HG02981 (cell line): ENCODE data around the gene GNPTAB.
"Not testable (repeated sequence)": the region's sequence is repeated elsewhere in the genome, so short reads cannot be mapped to it uniquely, and the experiment has no call there.

Experiments used
- ATAC-seq: cut with Tn5 transposase; IDR thresholded peaks from one replicate; pipeline ENCODE4 v1.9.1; 2021; ENCODE audit warnings: mild to moderate bottlenecking, moderate library complexity; ENCODE audit not compliant: unreplicated experiment

GNPTAB gene

DNA sequence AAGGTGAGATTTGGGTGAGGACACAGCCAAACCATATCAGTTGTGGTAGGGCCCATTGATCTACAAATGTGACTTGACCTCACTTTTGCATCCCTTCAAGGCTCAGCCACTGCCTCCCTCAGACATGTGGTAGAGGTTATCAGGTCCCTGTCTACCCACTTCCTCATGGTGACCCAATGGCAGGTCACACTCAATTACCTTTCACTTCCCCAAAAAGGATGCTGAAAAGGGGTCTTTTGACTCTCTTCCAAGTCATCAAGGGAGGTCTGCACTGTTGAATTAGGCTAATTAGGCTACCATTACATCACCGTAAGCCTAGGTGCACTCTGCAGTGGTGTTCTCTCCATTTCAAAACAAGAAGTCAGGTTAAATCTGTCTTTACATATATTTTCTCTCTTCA is 24.0 kb upstream of the GNPTAB start:
- peak; percentile 58 for ATAC-seq

DNA sequence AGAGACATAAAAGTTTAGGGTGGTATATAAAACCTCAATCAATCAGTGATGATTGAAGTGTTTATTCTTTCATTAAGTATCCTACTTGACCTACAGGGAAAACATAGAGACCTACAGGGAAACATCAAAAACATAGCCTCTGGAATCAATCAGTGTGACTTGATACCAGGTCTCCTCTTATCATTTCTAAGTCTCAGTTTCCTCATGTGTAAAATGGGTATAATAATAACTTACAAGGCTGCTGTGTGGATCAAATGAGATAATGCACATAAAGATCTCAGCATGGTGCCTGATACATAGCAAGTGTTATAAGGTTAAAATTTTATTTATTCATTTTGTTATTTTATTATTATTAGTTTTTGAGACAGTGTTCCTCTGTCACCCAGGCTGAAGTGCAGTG is 22.2 kb upstream of the GNPTAB start:
- ATAC-seq = no peak

DNA sequence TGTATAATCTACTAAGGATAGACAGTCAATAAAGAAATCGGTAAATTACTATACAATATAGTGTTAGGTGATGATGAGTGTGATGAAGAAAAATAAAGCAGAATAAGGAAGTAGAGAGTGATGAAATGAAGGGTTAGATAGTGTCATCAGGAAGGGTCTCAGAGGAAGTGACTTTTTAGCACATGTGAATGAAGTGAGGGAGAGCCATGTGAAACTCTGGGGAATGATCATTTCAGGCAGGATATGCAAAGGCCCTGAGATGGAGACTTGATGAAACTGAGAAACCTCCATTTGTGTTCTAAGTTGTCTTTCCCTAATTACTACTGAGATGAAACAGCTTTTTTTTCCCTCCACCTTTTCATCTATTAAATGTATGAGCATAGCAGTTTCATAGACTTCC is 19.4 kb upstream of the GNPTAB start:
- peak; percentile 33 for ATAC-seq

DNA sequence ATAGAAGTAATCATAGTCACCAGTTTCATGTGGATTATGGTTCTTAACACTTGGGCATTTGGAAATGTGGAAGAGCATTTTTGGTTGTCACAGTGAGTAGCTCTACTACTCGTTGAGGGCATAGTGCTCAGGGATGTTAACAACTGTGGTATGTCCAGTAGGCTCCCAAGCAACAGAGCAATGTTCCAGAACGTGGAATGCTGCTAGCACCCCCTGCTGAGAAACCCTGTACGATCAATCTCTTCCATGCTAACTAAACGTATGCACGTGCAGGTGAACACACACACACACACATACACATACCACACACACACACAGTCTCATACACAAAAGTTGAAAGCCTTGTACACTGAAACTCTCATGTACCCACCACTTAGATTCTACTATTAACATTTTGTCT is 16.6 kb upstream of the GNPTAB start:
- no peak for ATAC-seq

DNA sequence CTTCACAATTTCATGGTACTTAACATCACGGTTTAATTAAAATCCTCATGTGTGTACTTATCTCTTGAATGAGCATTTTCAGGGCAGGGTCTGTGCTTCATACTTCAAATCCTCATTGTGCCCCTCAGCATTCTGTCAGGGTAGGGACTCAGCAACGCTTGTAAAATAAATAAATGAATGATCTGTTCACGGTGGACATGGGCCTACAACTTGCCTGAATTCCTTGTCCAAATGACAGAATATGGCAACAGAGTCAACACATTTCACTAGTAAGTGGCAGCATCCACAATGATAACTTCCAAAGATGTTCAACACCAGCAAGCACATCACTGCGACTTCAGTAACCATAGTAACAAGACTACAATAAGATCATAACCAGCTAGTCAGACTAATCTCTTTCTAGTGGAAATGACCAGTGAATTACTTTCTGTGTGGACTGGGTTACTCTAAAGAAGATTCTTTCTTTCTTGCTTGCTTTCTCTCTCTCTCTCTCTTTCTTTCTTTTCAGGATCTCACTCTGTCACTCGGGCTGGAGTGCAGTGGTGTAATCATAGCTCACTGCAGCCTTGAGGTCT is 14.5 kb upstream of the GNPTAB start:
- ATAC-seq = no peak

DNA sequence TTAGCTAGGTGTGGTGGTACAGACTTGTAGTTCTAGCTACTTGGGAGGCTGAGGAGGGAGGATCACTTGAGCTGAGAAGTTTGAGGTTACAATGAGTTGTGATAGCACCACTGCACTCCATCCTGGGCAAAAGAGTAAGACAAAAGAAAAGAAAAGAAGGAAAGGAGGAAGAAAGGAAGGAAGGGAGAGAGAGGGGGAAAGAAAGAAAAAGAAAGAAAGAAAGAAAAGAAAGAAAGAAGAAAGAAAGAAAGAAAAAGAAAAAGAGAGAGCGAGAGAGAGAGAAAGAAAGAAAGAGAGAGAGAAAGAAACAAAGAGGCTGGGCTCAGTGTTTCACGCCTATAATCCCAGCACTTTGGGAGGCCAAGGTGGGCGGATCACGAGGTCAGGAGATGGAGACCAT is 10.3 kb upstream of the GNPTAB start:
- ATAC-seq = no peak

DNA sequence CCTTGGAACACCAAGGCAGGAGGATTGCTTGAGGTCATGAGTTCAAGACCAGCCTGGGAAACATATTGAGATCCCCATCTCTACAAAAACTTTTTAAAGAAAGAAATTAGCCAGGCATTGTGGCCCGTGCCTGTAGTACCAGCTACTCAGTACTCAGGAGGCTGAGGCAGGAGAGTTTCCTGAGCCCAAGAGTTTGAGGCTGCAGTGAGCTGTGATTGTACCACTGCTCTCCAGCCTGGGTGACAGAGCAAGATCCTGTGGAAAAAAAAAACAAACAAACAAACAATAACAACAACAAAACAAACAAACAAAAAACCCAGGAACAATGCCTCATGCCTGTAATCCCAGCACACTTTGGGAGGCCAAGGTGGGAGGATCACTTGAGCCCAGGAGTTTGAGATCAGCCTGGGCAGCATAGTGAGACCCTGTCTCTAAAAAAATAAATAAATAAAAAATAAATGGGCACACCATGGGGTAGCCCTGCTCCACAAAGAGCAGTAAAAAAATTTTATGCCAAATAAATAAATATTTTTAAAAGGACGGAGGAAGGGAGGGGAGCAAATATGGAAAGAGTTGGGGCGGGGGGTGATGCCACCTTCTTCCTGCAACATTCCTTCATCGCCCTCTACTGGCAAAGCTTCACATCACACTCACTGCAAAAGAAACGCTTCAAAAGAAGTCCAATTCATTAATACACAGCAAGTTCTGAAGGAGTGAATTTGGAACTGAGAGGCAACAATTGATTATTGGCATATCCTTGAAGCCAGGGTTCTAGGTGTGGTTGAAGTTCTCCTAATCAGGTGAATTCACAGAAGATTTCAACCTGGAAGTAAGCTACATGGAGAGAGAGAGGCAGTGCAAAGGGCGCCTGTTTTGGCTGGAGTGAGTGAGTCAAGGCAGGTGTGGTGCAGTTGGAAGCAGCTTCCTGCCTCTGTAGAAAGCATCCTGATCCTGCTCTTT is 8.8 kb upstream of the GNPTAB start:
- ATAC-seq = no peak

DNA sequence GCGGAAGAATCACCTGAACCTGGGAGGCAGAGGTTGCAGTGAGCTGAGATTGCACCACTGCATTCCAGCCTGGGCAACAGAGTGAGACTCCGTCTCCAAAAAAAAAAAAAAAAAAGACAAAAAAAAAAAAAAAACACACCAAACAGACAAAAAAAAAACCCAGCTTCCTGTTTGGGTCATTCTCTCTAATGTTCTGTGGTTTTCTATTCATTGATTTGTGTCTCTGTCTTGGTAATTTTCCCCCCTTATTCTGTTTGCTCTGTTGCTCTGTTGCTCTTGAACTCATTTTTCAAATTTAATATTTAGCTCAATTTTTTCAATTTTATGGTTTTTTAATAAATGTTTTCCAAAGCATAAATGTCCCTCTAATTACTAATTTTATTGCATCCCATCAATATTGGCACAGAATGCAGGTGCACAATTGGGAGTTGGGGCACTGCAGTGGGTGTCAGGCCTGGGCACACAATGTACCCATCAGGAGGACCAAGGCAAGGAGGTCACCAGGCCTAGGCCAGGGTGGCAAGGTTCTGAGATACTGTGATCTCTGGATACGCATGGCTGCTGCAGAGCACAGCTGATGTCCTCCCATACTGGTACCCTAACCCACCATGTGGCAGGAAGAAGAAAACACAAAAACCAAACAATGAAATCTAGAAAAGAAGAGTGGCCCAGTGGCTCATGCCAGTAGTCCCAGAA is 8.0 kb upstream of the GNPTAB start:
- peak; percentile 63 for ATAC-seq

DNA sequence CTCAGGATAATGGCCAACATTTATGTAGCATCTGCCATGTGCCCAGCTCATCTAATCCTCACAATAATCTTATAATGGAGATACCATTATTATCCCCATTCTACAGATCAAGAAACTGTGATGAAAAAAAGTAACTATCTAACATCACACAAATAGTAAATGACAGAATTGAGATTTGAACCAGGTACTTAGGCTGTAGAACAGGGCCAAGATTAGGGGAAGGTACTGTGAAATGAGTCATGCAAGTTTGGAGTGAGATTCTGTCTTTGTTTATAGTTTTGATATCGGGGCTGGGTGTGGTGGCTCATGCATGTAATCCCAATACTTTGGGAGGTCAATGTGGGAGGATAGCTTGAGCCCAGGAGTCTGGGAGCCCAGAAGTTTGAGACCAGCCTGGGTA is 1.3 kb upstream of the GNPTAB start:
- no peak for ATAC-seq

DNA sequence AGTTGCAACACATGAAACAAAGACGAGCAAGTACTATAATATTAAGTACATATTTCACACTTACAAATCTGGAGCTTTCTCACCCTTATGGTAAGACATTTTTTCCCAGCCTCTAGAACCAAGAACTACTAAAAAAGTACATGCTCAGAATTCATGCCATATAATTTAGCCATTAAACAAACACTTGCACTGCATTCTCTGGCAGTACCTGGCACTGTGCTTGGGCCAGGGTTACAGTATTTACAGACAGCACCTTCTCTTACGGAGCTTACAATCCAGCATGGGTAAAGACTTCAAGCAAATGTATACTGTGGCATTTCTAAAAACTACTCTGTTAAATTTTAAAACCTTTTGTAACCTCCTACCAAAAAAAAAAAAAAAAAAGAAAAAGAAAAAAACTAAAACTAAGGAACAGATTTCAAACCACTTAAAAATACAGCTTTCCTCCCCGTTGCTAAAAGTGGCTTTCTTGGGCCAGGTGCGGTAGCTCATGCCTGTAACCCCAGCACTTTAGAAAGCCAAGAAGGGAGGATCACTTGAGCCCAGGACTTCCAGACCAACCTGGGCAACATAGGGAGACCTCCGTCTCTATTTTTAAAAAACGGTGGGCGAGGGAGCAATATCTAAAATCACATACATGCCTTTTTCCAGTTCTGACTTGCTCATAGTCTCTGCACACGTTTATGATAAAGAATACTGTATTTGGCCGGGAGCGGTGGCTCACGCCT is 956 bp downstream of the GNPTAB start:
- no peak for ATAC-seq

DNA sequence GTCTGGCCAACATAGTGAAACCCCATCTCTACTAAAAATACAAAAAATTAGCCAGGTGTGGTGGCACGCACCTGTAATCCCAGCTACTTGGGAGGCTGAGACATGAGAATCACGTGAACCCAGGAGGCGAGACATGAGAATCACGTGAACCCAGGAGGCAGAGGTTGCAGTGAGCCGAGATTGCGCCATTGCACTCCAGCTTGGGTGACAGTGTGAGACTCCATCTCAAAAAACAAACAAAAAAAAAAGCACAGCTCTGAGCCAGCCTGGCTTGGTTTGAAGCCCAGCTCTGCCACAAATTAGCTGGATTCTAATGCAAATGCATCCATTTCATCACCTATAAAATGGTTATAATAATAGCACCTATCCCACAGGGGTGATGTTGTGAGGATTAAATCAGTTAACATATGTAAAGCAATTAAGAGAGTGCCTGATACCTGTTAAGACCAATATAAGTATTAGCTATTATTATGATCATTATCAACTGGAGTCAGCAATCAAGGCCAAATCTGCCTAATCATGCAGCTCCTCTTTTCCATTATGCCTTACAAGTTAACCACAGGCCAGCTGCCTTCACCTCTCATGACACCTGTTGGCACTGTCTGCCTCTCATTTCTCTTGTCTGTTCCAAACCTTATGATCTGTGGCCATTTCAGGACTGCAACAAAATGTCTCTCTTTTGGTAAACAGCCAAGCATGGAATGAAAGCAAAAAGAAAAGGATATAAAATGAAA is 2.1 kb downstream of the GNPTAB start:
- no peak for ATAC-seq

DNA sequence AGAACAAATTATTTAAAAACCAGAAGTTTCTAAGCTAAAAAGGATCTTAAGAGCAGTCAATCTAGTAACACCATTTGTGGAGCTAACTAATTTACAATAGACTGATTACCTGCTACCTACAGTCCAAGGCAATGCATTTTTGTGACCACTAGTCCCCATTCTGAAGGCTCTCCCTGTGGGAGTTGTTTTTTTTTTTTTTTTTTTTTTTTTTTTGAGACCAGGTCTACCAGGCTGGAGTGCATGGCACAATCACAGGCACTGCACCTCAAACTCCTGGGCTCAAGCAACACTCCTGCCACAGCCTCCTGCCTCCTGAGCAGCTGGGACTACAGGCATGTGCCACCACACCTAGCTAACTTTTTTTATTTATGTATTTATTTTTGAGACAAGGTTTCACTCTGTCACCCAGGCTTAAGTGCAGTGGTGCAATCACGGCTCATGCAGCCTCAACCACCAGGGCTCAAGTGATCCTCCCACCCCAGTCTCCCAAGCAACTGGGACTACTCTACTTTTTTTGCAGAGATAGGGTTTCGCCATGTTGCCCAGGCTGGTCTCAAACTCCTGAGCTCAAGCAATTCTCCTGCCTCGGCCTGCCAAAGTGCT is 3.9 kb downstream of the GNPTAB start:
- ATAC-seq = no peak

DNA sequence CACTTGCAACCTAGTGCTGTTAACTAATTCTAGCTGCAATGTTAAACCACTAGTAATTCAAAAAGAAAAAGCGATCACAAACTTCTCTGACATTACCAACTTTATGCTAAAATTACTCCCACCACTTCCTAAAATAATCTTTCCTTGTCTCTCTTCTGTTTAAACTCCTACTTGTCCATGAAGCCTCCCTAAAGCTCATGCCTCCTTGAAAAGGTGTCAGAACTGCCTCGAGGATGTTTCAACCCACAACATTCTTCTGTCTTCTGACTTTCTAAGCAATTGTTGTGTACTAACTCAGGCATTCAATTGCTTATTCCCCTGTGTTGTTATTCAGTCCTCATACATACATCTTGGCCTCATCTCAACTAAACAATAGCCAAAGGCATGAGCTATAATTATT is 5.9 kb downstream of the GNPTAB start:
- no peak for ATAC-seq

DNA sequence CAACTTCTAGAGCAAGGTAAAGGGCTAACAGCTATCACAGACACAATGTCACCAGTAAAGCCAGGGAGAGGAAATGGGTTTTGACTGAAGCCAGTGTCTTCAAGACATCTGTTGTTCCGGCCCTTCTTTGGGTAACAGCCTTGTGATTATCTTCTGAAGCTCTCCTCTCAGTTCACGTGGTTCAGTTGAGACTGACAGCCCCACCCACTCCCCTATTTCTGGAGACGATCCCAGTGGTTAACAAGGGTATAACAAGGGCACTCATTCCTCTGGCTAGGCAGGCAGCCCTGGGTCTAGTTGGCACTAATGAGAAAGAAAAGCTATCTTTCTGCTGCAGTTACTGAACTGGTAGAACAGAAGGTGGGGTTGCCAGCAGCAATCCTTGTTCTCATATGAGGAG is 6.9 kb downstream of the GNPTAB start:
- peak; percentile 75 for ATAC-seq

DNA sequence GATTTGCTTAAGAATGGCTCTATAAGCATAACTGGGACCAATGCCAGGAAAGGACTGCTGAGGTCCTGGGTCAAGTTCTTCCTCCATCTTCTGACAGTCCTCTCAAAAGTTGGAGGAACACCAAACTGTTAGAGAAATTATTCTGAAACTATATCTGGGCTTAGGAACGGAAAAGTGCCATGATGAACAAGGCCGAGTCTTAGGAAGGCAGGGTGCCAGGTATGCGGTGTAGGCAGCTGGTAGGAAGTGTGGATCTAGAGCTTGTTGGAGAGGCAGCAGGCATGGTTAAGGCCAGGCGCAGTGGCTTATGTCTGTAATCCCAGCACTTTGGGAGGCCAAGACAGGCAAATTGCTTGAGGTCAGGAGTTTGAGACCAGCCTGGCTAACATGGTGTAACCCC is 7.7 kb downstream of the GNPTAB start:
- no peak for ATAC-seq

DNA sequence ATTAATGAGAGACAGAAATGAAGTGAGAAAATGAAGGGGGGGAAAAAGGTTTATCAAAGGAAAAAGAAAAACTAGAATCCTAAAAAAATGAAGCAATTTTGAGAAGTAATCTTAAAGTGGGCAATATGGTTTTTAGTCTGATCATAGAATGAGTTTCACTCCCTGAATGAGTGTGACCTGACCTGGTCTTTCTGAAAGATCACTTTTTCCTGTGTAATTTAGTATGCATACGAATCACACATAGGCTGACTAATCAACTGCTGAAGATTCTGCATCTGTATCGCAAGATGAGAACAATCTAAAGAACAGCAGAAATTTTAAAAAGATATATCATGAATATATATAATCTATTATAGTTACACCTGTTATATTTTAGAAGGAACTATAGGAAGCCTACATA is 11.3 kb downstream of the GNPTAB start:
- ATAC-seq = peak; percentile 68

DNA sequence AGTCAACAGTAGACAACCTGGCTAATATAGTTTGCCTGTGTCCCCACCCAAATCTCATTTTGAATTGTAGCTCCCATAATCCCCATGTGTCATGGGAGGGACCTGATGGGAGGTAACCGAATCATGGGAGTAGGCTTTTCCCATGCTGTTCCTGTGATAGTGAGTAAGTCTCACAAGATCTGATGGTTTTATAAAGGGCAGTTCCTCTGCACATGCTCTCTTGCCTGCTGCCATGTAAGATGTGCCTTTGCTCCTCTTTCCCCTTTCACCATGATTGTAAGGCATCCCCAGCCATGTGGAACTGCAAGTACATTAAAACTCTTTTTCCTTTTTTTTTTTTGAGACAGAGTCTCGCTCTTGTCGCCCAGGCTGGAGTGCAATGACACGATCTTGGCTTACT is 12.1 kb downstream of the GNPTAB start:
- not testable (repeated sequence) for ATAC-seq

DNA sequence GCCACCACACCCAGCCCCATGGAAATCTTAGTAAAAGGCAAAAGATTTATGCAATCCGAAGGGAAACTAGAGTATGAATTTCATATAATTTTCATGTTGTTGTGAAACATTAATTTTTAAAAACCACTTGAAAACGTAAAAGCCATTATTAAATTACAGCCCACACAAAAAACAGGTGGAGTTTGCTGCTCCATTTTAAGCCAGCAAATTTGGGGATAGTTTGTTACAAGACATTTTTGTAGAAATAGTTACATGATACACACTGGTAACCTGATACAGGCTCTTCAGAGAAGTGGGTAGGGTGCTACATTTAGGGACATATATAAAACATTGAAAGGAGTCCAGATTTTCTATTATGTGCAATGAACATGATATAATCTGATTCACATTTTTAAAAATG is 17.6 kb downstream of the GNPTAB start:
- no peak for ATAC-seq

DNA sequence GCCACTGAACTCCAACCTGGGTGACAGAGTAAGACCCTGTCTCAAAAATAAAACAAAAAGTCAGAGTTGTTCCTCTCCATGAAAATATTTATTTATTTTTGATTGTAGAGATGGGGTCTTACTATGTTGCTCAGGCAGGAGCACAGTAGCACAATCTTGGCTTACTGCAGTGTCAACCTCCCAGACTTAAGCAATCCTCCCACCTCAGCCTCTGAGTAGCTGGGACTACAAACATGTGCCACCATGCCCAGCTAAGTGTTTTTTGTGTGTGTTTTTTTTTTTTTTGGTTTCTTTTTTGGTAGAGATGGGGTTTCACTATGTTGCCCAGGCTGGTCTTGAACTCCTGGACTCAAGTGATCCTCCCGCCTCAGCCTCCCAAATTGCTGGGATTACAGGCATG is 18.0 kb downstream of the GNPTAB start:
- not testable (repeated sequence) for ATAC-seq

DNA sequence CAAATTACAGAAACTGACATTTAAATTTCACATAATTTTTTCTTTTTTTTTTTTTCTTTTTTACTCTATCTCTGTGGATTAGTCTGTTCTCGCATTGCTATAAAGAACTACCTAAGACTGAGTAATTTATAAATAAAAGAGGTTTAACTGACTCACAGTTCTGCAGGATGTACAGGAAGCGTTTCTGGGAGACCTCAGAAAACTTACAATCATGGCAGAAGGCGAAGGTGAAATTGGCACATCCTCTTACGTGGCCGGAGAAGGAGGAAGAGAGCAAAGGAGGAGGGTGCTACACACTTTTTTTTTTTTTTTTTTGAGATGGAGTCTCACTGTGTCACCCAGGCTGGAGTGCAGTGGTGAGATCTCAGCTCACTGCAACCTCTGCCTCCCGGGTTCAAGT is 19.4 kb downstream of the GNPTAB start:
- not testable (repeated sequence) for ATAC-seq
